Chondrocyte (in vitro differentiated cells): ENCODE measurements around the gene AMH. TPM values are rescaled to one million over a fixed set of nuclear protein-coding genes. Genes with fewer than 3 reads are reported as not detected.

Experiments
- DNase-seq: peaks from one replicate; pipeline ENCODE4 v3.0.0; 2021; ENCODE audit warnings: mixed read lengths, low spot score
- H3K27ac Mint-ChIP-seq: one replicate; pipeline ENCODE4 v1.8.0; 2021; ENCODE audit warnings: mild to moderate bottlenecking, moderate library complexity, mixed read lengths; ENCODE audit not compliant: unreplicated experiment
- H3K27me3 Mint-ChIP-seq: 2 replicates; pipeline ENCODE4 v1.8.0; 2021; ENCODE audit warnings: low read depth, mixed read lengths
- H3K36me3 Mint-ChIP-seq: 2 replicates; pipeline ENCODE4 v1.8.0; 2021; ENCODE audit warnings: low read depth, mixed read lengths
- H3K4me1 Mint-ChIP-seq: 2 replicates; pipeline ENCODE4 v1.8.0; 2021; ENCODE audit warnings: low read depth, mild to moderate bottlenecking, mixed read lengths
- H3K4me3 Mint-ChIP-seq: one replicate; pipeline ENCODE4 v1.8.0; 2021; ENCODE audit warnings: mild to moderate bottlenecking, moderate library complexity, mixed read lengths; ENCODE audit not compliant: unreplicated experiment
- H3K9me3 Mint-ChIP-seq: 2 replicates; pipeline ENCODE4 v1.8.0; 2021; ENCODE audit warnings: low read depth, mixed read lengths
- total RNA-seq: library from RNA; stranded (reverse); gene quantifications from 3 replicates; pipeline ENCODE4 v1.2.1, GENCODE V29; 2021
- TF ChIP-seq, protein P1 (sequence below): fragments of 200-600 bp; sonication (generic); IDR thresholded peaks from 2 replicates; pipeline ENCODE4 v1.5.0; 2021; ENCODE audit warnings: antibody characterized with exemption, mild to moderate bottlenecking, moderate library complexity

The AMH gene
- total RNA-seq, 1 donor from 2014 or later: 10.8 TPM

DNA sequence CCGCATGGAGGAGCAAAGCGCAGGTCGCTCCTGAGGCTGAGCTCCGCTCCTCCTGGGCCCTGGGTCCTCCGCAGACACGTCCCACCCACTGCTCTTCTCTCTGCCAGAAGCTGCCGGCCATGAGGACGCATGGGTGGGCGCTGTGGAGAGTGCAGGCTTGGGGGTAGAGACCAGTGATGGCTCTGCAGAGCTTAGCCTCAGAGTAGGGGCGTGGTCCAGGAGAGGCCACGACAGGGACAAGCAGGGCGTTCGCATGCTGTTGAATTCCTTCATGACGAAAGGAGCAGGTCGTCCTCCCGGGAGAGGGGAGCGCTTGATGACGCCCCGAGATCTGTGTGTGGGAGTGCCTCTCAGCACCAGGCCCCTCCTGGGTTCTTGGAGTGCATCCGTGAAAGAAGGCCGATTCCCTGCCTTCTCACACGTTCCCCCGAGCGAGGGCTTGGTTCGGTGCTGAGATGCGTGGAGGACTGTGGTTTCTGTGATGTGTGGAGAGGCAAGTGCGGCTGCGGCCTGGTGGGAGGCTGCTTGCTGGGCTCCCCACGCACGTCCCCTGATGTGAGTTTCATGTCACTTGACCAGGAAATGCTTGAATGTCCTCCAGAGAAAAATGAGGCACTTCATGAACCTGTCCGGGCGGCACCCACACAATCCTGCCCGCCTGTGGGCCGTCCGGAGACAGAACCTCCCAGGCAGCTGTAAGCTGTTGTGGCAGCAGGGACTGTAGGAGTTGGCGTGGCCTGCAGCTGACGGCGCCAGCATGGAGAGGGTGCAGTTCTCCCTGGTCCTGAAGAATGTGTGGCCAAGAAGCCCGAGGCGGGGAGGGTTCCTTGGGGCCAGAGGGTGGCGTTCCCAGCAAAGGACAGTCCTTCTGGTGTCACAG lies 8.0 kb upstream of the AMH start:
- Mint-ChIP-seq H3K4me1 (peaks cover 53% of the 10 kb centered on the region), H3K27ac (peak overlapping the region; percentile 95), H3K27me3 (no peaks in the 10 kb centered on the region), H3K36me3 (peaks cover 6% of the 10 kb centered on the region), H3K9me3 (no peaks in the 10 kb centered on the region), H3K4me3 (peak overlapping the region; percentile 96)
- no peak for DNase-seq
- TF ChIP-seq, protein P1, sequence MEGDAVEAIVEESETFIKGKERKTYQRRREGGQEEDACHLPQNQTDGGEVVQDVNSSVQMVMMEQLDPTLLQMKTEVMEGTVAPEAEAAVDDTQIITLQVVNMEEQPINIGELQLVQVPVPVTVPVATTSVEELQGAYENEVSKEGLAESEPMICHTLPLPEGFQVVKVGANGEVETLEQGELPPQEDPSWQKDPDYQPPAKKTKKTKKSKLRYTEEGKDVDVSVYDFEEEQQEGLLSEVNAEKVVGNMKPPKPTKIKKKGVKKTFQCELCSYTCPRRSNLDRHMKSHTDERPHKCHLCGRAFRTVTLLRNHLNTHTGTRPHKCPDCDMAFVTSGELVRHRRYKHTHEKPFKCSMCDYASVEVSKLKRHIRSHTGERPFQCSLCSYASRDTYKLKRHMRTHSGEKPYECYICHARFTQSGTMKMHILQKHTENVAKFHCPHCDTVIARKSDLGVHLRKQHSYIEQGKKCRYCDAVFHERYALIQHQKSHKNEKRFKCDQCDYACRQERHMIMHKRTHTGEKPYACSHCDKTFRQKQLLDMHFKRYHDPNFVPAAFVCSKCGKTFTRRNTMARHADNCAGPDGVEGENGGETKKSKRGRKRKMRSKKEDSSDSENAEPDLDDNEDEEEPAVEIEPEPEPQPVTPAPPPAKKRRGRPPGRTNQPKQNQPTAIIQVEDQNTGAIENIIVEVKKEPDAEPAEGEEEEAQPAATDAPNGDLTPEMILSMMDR: no peak

- Mint-ChIP-seq H3K27me3 (no peaks in the 10 kb centered on the region), H3K27ac (no peak overlapping the region), H3K4me1 (peaks cover 51% of the 10 kb centered on the region), H3K4me3 (no peak overlapping the region), H3K36me3 (peaks cover 6% of the 10 kb centered on the region), H3K9me3 (no peaks in the 10 kb centered on the region)
- DNase-seq: no peak
- TF ChIP-seq, protein P1: no peak
These were observed 7.0 kb upstream of the AMH start for GRCh38 chr19:2242092-2242537.

DNA sequence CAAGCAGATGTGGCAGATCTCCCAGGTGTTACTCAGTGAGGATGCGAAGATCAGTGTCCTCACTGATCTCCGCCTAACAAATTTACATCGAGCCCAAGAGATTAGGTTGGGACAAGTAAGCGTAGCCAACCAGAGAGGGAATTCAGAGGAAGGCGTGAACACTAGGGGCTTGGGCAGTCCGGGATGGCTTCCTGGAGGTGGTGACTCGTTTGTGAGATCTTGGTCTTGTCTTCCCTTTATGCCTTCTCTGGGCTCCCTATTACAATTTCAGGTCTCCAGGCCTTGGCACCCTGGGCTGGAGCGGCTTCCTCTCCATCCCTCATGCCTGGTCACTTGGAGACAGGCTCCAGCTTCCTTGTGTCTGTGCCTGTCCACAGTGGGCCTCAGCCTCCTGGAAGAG lies 6.3 kb upstream of the AMH start:
- TF ChIP-seq, protein P1: no peak
- Mint-ChIP-seq H3K4me3 (no peak overlapping the region), H3K36me3 (peaks cover 6% of the 10 kb centered on the region), H3K27ac (no peak overlapping the region), H3K27me3 (no peaks in the 10 kb centered on the region), H3K9me3 (no peaks in the 10 kb centered on the region), H3K4me1 (peaks cover 45% of the 10 kb centered on the region)
- no peak for DNase-seq

- peaks cover 5% of the 10 kb centered on the region for H3K36me3 Mint-ChIP-seq
- H3K27me3 Mint-ChIP-seq: no peaks in the 10 kb centered on the region
- H3K4me3 Mint-ChIP-seq: no peak overlapping the region
- H3K27ac Mint-ChIP-seq: no peak overlapping the region
- H3K4me1 Mint-ChIP-seq: peaks cover 38% of the 10 kb centered on the region
- TF ChIP-seq, protein P1: no peak
- DNase-seq: no peak
- no peaks in the 10 kb centered on the region for H3K9me3 Mint-ChIP-seq
These were observed 5.6 kb upstream of the AMH start for GRCh38 chr19:2243274-2244124.

- Mint-ChIP-seq H3K36me3 (peaks cover 5% of the 10 kb centered on the region), H3K27ac (no peak overlapping the region), H3K27me3 (no peaks in the 10 kb centered on the region), H3K4me1 (peaks cover 33% of the 10 kb centered on the region), H3K9me3 (no peaks in the 10 kb centered on the region), H3K4me3 (no peak overlapping the region)
- TF ChIP-seq, protein P1: no peak
- no peak for DNase-seq
These were observed 5.1 kb upstream of the AMH start for GRCh38 chr19:2244125-2244411.
